ENCODE results near the gene KCNN2.

KCNN2 gene

GRCh38 chr5:114458726-114459125, 96.9 kb downstream of the KCNN2 start:
- H3K4me3 ChIP-seq (ENCODE audit: low read depth, low read length) = no peak overlapping the region
- in situ Hi-C loops (cut with HindIII; ENCODE audit: low sequenced_read_pairs) = no loop called here
- no peak for DNase-seq (ENCODE audit: low read depth, low spot score)
- TF ChIP-seq CTCF (IDR thresholded peaks at IDR 0.05; ENCODE audit: low read depth, low read length) = no peak

GRCh38 chr5:114467171-114467570, 105.3 kb downstream of the KCNN2 start:
- DNase-seq (ENCODE audit: low read depth, low spot score) = no peak
- in situ Hi-C loops (cut with HindIII; ENCODE audit: low sequenced_read_pairs) = no loop called here
- H3K4me3 ChIP-seq (ENCODE audit: low read depth, low read length) = no peak overlapping the region
- no peak for TF ChIP-seq CTCF (IDR thresholded peaks at IDR 0.05; ENCODE audit: low read depth, low read length)

GRCh38 chr5:114467729-114468128, 105.9 kb downstream of the KCNN2 start:
- in situ Hi-C loops (cut with HindIII; ENCODE audit: low sequenced_read_pairs) = no loop called here

GRCh38 chr5:114469372-114469771, 107.5 kb downstream of the KCNN2 start:
- in situ Hi-C loops (cut with HindIII; ENCODE audit: low sequenced_read_pairs) = no loop called here
- H3K4me3 ChIP-seq (ENCODE audit: low read depth, low read length) = no peak overlapping the region
- DNase-seq (ENCODE audit: low read depth, low spot score) = no peak
- TF ChIP-seq CTCF (IDR thresholded peaks at IDR 0.05; ENCODE audit: low read depth, low read length) = no peak

More at GRCh38 chr5:114467729-114468128, 105.9 kb downstream of the KCNN2 start:
- TF ChIP-seq CTCF (IDR thresholded peaks at IDR 0.05; ENCODE audit: low read depth, low read length) = no peak
- H3K4me3 ChIP-seq (ENCODE audit: low read depth, low read length) = no peak overlapping the region
- no peak for DNase-seq (ENCODE audit: low read depth, low spot score)

- in situ Hi-C loops (cut with HindIII; ENCODE audit: low sequenced_read_pairs) = no loop called here
- no peak for DNase-seq (ENCODE audit: low read depth, low spot score)
- no peak for TF ChIP-seq CTCF (IDR thresholded peaks at IDR 0.05; ENCODE audit: low read depth, low read length)
- no peak overlapping the region for H3K4me3 ChIP-seq (ENCODE audit: low read depth, low read length)
Observed at GRCh38 chr5:114471529-114471928, 109.7 kb downstream of the KCNN2 start.

- no peak for DNase-seq (ENCODE audit: low read depth, low spot score)
- in situ Hi-C loops (cut with HindIII; ENCODE audit: low sequenced_read_pairs) = no loop called here
- H3K4me3 ChIP-seq (ENCODE audit: low read depth, low read length) = no peak overlapping the region
- no peak for TF ChIP-seq CTCF (IDR thresholded peaks at IDR 0.05; ENCODE audit: low read depth, low read length)
Observed at GRCh38 chr5:114473541-114473940, 111.7 kb downstream of the KCNN2 start.

- no peak for TF ChIP-seq CTCF (IDR thresholded peaks at IDR 0.05; ENCODE audit: low read depth, low read length)
Observed at GRCh38 chr5:114477816-114478334, 116.0 kb downstream of the KCNN2 start.

More at GRCh38 chr5:114477816-114478334, 116.0 kb downstream of the KCNN2 start:
- H3K4me3 ChIP-seq (ENCODE audit: low read depth, low read length) = no peak overlapping the region
- in situ Hi-C loops (cut with HindIII; ENCODE audit: low sequenced_read_pairs) = no loop called here
- no peak for DNase-seq (ENCODE audit: low read depth, low spot score)
